ENCODE measurements around the gene THRA.

The THRA gene

GRCh38 chr17:40099619-40100418, 37.1 kb downstream of the THRA start:
- no peak for DNase-seq (ENCODE audit: low read depth)

- DNase-seq (ENCODE audit: low read depth), result no peak
Measured at GRCh38 chr17:40100419-40100668, 37.6 kb downstream of the THRA start, which contains the start of gene NR1D1. Gene NR1D1 (minus strand): TSS chr17:40100589. CDS start chr17:40100094, 495 bp downstream.

DNA sequence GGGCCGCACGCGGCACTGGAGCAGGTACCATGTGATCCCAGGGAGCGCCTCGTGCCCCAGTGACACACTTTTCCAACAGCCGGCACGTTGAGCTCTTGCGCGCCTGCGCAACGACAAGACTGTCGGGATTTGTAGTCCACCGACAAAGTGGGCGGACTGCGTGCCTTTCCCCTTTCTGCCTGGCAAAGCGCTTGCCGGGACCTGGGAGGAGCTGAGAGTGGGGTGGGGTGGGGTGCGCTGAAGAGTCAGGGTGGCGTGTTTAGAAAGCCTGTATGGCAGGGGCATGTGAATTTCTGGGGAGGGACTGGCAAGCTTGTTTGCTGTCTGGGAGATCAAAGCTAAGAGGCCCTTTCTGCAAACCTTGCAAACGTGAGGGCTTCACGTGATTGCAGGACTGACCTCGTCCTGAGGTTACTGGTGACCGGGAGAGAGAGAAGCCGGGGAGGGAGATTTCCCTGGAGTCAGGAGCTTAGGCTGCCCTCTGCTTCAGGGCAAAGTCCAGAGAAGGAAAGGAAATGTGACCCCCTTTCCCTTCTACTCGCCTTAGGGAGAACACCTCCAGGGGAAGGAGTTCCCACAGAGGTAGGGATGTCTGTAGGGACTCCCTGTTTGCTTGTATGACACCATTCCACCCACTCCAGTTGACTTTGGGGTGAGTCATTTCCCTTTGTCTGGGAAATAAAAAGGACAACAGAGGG, 38.1 kb downstream of the THRA start:
- peak; percentile 84 for DNase-seq (ENCODE audit: low read depth)

DNA sequence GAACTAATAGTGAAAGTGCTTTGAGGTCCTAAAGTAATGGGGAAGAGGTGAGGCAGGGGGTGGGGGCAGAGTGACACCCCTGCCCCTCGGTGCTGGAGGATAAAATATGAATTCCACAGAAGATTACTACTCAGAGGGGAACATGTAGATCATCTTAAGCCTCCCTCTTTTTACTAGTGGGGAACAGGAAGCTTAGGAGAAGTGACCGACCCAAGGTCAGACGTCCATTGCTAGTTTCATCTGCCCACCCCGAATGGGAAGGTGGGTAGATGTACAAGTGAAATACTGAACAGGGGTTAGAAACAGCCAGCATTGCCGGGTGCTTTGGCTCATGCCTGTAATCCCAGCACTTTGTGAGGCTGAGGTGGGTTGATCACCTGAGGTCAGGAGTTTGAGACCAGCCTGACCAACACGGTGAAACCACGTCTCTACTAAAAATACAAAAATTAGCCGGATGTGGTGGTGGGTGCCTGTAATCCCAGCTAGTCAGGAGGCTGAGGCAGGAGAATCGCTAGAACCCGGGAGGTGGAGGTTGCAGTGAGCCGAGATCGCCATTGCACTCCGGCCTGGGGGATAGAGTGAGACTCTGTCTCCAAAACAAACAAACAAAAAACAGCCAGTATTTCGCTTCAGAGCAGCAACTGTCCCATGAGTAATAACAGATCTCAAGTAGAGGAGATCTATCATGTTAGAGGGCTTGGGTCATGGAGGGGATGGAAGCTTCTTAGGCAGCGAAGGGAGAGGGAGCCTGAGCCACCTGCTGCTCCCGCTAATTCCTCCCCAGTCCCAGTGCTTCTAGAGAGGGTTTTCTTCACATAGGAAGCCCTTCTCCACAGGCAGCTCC, 38.8 kb downstream of the THRA start:
- no peak for DNase-seq (ENCODE audit: low read depth)

GRCh38 chr17:40103071-40103661, 40.4 kb downstream of the THRA start:
- DNase-seq (ENCODE audit: low read depth), result no peak

DNA sequence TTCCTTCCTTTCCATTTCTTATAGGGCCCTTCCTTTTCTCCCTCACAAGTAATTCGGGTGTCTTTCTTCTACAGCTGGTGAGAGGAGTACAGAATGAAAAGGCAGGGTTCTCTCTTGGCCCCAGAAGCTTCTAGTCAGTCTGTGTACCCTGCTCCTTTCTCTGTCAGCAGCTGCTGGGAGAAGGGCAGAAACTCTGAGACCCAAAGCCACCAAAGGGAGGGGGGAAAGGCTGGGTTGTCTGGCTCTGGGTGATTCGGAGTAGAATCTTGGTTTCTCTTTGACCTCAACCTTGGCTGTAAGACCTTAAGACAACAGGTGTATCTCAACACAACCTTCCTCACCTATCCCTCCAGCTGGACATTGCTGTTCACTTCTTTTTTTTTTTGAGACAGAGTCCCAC, 40.9 kb downstream of the THRA start:
- no peak for DNase-seq (ENCODE audit: low read depth)

DNA sequence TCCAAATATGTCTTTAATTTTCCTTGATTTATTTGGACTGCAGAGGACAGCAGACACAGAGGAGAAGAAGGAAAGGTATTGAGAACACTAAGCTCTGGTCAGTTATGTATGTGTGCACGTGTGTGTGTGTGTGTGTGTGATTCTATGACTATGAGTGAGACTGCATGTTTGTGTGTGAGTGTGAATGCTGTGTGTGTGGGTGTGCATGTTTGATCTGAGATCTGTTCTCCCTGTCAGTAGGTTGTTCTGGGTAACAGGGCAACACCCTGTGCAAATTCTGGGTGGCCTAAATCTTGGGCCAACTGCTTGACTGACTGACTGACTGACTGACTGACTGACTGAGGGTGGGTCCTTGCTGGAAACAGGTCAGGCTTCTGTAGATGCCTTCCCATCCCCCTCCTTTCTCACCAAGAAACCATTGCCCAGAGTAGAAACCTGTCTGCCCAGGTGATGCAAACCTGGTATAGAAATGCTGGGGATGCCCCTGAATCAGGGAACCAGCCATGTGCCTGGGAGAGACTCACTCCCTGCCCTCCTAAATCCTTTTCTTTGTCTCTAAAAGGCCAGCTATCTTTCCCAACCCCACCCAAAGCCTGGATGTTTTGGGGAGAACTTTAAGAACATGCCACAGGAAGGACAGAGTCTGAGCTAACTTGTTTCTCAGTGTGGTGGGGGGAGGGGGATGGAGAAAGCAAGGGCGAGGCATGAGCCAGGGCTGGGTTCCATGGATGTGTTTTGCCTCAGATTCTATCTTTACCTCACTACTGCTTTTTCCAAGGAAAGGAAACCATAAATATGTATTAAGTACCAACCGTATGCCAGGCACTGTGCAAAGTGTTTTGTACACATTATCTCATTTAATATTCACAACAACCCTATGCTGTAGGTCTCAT, 42.1 kb downstream of the THRA start:
- DNase-seq (ENCODE audit: low read depth), result no peak

DNA sequence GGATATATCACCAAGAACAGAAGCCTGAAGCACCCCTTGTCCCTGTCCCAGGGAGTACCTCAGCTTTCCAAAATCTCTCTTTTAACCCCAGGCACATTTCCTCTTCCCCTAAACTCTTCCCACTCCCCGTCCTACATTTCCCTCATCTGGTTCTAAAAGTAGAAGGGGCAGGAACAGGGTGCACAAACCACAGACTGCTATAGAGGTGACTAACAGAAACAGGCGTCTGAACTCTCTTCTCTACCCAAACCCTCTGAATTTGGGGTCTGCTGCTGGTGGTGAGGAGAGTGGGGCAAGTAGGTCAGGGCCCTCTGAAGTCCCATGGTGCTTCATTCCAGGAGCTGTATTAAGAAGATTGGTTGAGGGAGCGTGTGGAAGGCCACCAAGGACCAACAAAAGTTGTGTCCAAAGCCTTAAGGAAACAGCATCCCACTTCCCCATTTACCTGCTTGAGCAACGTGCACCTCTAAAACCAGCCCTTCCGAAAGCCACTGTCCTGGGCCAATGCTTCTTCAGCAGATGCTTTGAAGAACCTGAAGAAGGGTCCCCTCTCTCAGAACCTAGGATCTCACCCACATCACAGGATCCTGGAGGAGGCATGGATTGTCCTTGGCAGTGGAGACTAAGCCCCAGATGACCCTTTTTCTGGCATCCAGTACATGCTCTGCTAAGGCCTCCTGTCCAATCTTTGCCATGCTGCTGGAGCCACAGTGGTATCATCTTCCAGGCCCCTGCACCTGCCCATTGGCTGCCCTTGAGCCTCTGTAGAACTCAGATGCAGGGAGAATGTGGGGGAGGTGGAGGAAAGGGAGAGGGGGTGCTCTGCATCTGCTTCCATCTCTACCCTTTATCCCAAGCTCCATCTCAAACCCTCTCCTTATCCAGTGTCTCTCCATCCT, 43.3 kb downstream of the THRA start:
- DNase-seq (ENCODE audit: low read depth), result no peak

- no peak for DNase-seq (ENCODE audit: low read depth)
Measured at GRCh38 chr17:40106760-40107521, 44.2 kb downstream of the THRA start.

DNA sequence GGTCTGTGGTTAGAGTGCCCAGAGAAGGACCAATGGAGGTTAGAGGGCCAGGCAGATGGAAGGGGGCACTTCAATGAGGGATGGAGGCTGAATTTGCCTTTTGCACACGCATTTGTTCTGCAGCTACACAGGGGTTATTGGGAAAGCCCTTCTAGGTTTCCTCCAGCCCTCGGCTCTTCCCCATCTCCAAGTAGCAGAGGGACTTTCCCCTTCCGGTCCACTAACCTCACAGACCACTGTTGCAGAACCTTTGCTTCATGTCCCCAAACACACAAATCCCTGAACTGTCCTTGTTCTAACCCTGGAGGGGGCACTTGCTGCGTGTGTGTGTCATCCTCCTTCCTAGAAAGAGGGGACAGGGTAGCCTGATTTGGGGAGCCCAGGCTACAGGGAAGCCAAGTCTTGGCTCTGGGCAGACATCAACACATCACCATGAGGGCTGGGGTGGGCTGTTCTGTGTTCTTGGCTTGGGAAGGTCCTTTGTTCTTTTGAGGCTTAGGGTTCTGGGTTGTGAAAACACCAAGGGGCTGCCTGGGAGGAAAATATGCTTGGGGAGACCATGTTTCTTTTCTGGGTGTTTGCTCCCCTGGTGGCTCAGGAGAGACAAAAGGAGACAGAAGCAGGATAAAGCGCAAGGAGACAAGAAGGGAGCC, 44.9 kb downstream of the THRA start:
- no peak for DNase-seq (ENCODE audit: low read depth)

- no peak for DNase-seq (ENCODE audit: low read depth)
Measured at GRCh38 chr17:40108970-40109824, 46.4 kb downstream of the THRA start.

- no peak for DNase-seq (ENCODE audit: low read depth)
Measured at GRCh38 chr17:40110026-40110845, 47.5 kb downstream of the THRA start.

GRCh38 chr17:40111221-40112128, 48.7 kb downstream of the THRA start:
- DNase-seq (ENCODE audit: low read depth), result peak; percentile 53

- no peak for DNase-seq (ENCODE audit: low read depth)
Measured at GRCh38 chr17:40112191-40112711, 49.5 kb downstream of the THRA start.

GRCh38 chr17:40112718-40113109, 49.9 kb downstream of the THRA start:
- DNase-seq (ENCODE audit: low read depth), result no peak
